ENCODE data around the gene FNDC4.

The FNDC4 gene

DNA sequence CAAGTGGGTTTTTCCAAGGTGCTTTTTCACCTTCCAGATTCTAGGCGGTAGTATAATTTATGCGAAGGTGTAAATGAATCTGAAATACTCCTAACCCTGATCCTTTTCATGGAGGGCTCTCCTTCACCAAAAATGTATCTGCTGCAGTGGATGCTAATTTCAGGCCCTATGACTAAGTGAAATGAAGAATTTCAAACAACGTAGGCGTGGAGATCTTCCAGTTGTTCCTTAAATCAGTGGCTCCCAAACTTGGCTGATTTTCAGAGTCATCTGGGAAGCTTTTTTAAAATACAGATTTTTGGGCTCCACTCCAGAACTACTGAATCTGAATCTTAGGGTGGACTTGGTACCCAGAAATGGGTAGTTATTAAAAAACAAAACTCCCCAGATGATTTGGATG is 7.1 kb upstream of the FNDC4 start:
- DNase-seq (ENCODE audit: insufficient read length, low spot score) = no peak
- TF ChIP-seq, protein P1, sequence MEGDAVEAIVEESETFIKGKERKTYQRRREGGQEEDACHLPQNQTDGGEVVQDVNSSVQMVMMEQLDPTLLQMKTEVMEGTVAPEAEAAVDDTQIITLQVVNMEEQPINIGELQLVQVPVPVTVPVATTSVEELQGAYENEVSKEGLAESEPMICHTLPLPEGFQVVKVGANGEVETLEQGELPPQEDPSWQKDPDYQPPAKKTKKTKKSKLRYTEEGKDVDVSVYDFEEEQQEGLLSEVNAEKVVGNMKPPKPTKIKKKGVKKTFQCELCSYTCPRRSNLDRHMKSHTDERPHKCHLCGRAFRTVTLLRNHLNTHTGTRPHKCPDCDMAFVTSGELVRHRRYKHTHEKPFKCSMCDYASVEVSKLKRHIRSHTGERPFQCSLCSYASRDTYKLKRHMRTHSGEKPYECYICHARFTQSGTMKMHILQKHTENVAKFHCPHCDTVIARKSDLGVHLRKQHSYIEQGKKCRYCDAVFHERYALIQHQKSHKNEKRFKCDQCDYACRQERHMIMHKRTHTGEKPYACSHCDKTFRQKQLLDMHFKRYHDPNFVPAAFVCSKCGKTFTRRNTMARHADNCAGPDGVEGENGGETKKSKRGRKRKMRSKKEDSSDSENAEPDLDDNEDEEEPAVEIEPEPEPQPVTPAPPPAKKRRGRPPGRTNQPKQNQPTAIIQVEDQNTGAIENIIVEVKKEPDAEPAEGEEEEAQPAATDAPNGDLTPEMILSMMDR (IDR thresholded peaks at IDR 0.05; ENCODE audit: insufficient read depth, missing control alignments) = no peak
- FAIRE-seq = no peak

DNA sequence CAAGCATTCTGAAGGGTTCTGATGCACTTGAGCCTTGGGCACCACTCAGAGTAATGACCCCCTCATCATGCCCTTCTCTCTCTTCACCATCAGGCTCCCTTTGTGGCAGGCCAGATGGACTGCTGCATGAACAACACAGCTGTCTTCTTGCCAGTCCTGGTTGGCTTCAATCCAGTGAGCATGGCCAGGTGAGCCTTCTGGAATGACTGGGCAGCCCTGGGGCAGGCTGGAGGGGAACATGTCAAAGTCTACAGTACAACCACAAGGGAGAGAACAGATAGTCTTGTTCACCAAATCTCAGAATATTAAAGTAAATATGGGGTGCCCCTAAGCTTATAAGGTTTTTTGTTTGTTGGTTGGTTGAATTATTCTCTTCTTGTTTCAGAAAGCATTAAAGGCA is 6.0 kb upstream of the FNDC4 start:
- TF ChIP-seq, protein P1 (IDR thresholded peaks at IDR 0.05; ENCODE audit: insufficient read depth, missing control alignments) = no peak
- FAIRE-seq = no peak
- DNase-seq (ENCODE audit: insufficient read length, low spot score) = no peak

DNA sequence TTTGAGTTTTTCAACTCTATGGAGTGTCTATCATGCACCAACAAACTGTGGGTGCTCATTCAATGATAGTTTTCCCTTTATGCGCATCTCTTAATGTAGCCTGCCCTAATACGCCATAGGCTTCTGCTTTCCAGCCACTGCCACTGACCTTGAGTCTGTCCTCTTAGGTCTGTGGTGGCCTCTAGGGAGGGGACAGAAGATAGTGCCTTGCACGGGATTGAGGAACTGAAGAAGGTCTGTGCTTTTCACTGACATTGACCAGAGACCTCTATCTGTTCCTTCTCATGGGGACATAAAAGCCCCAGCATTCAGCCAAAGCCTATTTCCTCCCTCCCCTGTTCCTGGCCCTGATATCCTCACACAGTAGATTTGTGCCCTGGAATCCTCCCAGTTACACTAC is 4.0 kb upstream of the FNDC4 start:
- DNase-seq (ENCODE audit: insufficient read length, low spot score) (no peak), FAIRE-seq (no peak)
- TF ChIP-seq, protein P1 (IDR thresholded peaks at IDR 0.05; ENCODE audit: insufficient read depth, missing control alignments) = no peak

DNA sequence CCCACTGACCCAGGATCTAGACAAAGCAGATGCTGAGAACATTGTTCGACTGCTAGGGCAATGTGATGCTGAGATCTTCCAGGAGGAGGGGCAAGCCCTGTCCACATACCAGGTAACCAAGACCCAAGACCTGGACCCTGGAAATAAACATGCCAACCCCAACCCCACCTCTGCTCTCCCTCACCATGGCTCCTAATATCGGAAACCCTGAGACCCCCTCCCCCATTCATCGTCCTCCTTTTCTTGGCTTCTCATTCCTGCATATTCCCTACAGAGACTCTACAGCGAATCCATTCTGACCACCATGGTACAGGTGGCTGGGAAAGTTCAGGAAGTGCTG is 2.3 kb upstream of the FNDC4 start:
- no peak for DNase-seq (ENCODE audit: insufficient read length, low spot score)
- no peak for FAIRE-seq
- TF ChIP-seq, protein P1 (IDR thresholded peaks at IDR 0.05; ENCODE audit: insufficient read depth, missing control alignments) = no peak

DNA sequence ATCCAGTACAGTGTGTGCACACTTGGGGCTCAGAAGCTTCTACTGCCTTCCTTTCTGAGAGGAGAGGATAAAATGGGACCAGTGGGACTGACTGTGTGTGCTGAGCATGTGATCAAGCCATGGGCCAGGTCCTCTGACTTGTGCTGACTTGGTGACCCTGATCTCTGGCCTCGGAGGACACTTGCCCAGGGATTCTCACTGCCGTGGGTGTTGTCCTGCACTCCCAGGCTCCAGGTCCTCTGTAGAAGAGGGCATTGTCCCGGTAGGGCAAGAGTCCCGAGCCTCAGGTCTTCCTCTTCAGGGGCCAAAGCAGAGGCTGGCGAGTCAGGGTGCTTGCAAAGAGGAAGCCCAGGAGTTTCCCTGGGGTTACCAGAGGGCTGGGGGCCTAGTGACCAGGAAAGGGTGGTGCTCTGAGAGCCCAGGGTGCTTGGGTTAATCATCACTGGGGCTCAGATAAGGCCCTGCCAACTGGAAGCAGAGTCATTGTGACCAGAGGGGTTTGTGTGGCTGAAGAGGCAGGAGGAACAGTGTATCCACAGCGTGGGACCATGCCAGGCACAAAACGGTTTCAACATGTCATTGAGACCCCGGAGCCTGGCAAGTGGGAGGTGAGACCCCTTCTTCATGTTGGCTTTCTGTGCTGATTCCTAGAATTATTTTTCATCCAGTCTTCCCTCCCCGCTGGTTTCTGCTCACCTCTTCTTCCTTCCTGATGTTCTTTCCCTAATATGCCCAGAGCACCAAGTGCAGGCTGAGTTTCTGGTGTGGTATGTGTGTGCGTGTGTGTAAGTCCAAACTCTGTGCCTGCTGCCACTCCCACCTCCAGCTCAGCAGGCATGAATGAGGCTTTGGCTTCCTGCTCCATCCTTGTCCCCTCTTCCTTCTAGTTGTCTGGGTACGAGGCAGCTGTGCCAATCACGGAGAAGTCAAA is 1.6 kb upstream of the FNDC4 start, which contains the start of gene GCKR:
Gene GCKR (plus strand): TSS at position 483 of the 931 bp plus-strand sequence. CDS start 66 bp downstream, at position 549.
- FAIRE-seq (no peak), DNase-seq (ENCODE audit: insufficient read length, low spot score) (no peak)
- TF ChIP-seq, protein P1 (IDR thresholded peaks at IDR 0.05; ENCODE audit: insufficient read depth, missing control alignments) = no peak

DNA sequence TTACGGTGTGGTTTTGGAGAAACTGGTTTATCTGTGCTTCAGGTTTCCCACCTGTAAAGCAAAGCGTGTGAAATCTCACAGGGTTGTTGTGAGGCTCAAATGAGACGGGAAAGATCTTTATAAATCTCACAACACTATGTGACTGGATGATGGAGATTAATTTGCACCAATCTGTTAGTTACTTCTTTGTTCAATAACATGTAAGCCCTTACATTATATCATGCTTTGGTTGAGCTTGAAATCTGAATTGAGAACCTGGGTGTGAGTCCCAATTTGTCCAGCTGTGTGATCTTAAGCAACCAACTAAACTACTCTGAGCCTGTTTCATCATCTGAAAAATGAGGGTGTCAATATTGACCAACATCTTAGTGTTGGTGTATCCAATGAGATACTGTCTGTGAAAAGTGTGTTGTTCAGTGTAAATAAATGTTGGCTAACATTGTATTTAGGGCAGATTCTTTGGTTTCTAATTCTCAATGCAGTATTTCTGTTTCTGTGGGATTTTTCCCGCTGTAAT is 898 bp upstream of the FNDC4 start:
- FAIRE-seq = no peak
- DNase-seq (ENCODE audit: insufficient read length, low spot score) = no peak
- TF ChIP-seq, protein P1 (IDR thresholded peaks at IDR 0.05; ENCODE audit: insufficient read depth, missing control alignments) = no peak

Measured in D721Med (cell line).